Activated CD4-positive, alpha-beta T cell treated with anti-CD3 and anti-CD28 coated beads for 24 hours (primary cell): ENCODE measurements around the gene CYP2S1.
"Not testable (repeated sequence)": the region's sequence is repeated elsewhere in the genome, so short reads cannot be mapped to it uniquely, and the experiment has no call there.

Experiments used
- DNase-seq, 2 donors: peaks; one replicate each; pipeline ENCODE4 v3.0.0-alpha.2; 2020; ENCODE audit warnings: low read depth in 2 of 2

The CYP2S1 gene

DNA sequence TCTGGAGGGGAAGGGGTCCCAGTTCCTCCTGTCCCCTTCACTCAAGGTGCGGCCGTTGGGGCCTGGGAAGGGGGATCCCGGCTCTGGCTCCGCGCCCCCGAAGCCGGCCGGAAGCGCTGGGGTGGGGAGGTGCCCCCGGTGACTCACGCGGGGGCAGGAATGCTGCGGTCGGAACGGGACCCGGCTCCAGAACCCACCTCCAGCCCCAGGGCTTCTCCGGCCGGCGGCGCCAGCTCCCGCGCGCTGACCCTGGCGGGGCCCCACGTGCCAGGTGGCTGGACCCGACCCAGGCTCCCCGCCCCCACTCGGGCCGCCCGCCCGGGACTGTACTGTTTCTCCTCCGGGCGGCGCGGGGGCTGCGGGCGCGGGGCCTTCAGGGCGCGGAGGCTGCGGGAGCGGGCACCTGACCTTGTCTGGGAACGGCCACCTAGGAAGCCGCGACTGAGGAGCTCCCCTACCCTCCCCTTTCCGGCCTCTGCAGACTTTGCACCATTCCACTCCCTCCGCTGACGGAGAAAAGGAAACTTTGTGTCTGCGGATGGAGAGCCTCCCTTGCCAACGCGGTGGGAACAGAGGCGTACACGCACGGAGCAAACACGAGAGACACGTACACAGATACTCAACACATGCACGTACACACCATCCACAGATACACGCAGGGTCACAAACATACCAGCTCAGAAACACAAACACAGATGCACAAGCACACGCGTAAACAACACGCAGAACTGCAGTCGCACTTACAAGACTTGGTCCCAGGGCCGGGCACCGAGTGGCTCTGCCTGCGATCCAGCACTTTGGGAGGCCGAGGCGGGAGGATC is 33.2 kb downstream of the CYP2S1 start:
- DNase-seq = peak; percentile 14 to 25

DNA sequence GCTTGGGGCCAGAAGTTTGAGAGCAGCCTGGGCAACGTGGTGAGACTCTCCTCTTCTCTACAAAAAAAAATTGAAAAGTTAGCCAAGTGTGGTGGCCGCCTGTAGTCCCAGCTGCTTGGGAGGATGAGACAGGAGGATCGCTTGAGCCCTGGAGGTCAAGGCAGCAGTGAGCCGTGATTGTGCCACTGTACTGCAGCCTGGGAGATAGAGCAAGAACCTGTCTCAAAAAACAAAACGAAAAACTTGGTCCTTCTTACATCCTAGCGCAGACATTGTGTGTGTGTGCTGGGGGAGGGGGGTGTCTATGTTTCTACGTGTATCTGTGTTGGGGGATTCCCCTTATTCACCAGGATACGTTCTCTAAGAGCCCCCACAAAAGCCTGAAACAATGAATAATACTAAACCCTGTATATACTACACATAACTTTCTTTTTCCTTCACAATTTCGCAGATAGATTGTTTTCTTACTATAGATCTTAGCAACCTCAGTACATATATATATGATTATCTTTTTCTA is 33.9 kb downstream of the CYP2S1 start:
- no peak for DNase-seq

DNA sequence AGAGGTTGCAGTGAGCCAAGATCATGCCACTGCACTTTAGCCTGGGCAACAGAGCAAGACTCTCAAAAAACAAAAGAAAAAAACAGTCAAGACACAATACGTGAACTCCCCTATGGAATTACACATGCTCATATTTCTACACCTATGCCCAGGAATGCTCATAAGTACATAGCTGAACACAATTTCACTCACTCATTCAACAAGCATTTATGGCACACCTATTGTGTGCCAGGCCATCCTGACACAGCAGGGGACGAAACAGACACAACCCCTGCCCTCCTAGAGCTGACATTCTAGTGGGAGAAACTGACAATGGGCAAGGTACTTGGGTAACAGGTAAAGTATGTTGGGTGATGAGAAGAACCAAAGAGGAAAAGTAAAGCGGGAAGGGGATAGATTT is 35.5 kb downstream of the CYP2S1 start:
- no peak for DNase-seq

DNA sequence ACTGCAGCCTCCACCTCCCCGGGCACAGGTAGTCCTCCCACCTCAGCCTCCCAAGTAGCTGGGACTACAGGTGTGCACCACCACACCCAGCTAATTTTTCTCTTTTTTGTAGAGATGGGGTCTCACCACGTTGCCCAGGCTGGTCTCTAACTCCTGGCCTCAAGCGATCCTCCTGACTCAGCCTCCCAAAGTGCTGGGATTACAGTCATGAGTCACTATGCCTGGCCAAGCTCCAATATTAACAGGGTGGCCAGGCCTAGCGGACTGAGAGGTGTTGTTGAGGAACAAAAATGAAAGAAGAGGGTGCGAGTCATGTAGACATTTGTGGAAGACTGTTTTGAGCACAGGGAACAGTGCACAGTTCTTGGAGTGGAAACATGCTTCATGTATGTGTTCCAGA is 36.3 kb downstream of the CYP2S1 start:
- not testable (repeated sequence) for DNase-seq

DNA sequence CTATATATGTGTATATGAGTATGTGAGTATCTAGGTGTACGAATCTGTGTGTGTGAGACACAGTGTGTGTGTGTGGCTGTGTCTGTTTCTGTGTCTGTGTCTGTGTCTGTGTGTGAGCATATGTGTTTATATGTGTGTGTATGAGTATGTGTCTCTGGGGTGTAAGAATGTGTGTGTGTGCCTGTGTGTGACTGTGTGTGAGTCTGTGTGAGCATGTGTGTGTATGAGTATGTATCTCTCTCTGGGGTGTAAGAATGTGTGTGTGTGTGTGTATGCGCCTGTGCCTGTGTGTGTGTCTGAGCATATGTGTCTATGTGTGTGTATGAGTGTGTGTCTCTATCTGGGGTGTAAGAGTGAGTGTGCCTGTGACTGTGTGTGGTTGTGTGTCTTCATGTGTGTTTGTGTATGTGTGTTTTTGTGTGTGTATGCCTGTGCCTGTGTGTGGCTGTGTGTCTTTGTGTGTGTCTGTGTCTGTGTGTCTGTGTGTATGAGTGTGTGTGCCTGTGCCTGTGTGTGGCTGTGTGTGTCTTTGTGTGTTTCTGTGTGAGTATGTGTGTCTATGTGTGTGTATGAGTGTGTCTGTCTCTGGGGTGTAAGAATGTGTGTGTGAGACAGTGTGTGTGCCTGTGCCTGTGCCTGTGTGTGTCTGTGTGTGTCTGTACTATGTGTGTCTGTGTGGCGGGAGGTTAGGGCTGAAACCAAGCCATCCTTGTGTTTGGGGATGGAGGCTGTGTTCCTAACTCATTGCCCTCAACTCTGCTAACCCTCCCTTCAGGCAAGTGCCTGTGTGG is 37.2 kb downstream of the CYP2S1 start:
- DNase-seq = no peak

DNA sequence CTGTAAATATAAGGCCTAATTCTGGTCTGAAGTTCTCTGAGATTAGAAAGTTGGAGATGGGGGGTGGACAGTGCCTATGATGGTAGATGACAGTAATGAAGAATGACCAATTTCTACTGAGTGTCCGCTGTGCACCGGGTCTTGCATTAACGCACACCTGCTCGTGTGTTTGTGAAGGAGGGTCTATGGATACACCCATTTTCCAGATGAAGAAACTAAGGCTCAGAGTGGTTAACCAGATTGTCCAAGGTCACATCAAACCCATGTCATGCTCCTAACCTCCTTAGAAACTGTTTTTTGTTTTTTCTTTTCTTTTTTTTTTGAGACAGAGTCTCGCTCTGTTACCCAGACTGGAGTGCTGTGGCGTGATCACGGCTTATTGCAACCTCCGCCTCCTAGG is 39.7 kb downstream of the CYP2S1 start:
- no peak for DNase-seq

DNA sequence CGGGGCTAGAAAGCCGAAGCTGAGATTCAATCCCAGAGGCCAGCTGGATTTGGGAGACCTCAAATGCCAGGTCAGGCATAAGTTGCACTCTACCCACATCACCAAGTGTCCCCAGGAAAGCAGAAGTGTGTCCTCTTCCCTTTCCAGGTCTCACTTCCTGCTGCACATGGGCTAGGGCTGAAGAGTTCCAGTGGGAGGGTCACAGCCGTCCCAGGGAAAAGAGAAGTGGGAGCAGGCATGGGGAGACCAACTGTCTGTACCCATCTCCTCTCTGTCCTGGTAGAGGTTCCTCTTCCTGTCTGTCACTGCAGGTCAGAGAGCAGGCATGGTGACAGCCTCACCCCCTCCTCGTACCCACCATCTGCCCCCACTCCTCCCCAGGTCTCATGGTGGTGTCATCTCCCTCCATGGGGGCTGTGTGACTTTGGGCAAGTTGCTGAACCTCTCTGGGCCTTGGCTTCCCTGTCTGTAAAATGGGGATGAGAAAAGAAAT is 40.8 kb downstream of the CYP2S1 start:
- DNase-seq = no peak

DNA sequence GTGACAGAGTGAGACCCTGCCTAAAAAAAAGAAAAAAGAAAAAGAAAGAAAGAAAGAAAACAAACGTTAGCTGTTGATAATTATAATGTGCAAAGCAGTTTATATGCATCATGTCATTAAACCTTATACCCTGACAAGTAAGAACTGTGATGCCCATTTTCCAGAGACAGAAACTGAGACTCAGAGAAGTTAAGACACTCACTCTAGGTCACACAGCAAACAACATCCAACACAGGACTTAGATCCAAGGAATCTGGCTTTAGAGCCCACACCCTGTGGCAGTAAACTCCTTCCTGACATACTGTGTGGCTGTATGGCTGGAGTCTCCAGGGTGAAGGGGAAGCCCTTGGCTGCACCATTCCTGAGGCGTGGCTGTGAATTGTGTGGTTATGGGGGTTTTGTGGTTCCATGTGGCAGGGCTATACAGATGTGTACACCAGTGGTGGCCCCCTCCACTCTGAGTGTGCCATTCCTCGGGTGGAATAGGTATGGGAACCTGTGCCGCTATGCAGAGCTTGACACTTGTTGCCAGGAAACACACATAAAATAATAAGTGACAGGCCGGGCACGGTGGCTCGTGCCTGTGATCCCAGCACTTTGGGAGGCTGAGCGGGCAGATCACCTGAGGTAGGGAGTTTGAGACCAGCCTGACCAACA is 41.6 kb downstream of the CYP2S1 start:
- no peak for DNase-seq

DNA sequence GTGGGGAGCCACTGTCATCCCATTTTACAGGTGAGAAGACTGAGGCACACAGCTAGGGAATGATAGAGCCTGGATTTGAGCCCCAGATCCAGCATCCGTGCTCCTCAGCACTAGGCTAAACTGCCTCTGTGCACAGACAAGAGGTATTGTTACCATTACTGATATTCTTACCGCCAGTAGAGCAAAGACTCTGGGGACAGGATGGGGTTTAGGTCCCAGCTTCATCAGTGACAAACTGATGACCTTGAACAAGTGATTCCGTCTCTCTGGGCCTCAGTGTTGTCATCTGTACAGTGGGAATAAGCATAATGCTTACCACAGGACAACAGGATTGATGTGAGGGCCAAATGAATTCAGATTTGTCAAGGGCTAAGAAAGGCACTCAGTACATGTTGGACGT is 42.5 kb downstream of the CYP2S1 start:
- no peak for DNase-seq

DNA sequence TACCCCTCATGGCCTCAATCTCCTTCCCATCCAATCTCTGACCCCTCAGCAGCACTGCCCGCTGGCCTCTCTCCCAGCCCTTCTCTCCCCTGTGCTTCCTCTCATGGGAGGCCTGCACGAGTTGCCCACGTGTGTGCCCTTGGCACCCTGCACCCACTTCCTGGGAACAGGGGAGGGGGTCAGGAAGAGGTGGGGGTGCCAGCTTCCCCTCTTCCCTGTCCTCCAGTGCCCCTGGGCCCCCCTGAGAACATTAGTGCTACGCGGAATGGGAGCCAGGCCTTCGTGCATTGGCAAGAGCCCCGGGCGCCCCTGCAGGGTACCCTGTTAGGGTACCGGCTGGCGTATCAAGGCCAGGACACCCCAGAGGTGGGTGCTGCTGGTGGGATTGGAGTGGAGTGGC is 45.2 kb downstream of the CYP2S1 start:
- DNase-seq = no peak

DNA sequence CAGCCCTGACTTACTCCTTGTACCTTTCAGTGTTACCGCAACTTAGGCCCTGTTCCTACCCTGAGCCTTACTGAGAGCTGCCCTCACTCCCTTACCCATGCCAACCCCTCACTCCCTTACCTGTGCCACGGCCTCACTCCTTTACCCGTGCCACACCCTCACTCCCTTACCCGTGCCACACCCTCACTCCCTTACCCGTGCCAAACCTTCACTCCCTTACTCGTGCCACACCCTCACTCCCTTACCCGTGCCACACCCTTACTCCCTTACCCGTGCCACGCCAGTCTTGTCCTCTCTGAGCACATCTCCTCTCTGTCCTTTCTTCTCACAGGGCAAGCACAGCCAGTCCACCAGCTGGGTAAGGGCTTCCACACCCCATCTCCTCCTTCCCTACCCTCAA is 46.3 kb downstream of the CYP2S1 start:
- DNase-seq = no peak

DNA sequence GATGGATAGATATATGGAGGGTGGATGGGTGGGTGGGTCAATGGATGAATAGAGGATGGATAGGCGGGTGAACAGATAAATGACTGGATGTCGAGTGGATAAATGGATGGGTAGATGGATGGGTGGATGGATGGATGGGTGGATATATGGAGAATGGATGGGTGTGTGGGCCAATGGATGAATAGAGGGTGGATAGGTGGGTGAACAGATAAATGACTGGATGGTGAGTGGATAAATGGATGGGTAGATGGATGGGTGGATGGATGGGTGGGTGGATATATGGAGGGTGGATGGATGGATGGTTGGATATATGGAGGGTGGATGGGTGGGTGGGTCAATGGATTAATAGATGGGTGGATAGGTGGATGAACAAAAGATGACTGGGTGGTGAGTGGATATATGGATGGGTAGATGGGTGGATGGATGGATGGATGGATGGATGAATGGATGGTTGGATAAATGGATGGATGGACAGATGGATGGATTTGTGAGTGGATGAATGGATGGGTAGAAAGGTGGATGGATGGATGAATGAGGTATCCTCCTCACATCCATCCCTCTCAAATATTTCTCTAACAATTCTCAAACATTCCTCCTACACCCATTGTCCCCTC is 47.0 kb downstream of the CYP2S1 start:
- DNase-seq = no peak

DNA sequence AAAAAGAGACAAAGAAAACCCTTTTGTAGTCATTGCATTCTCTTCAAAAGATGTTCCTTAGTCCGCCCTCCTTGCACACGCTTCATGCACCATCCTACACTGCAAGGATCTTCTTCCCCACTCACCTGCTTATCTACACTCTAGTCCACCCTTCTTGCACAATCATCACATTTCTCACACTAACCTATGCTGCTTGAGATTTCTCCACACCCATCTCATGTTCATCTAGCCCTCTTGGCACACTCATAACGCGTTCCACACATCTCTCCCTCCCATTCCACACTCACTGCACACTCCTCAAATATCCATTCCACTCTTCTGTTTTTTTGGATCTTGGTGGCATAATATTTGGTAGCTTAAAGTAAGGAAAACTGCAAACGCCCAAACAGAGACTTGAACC is 48.8 kb downstream of the CYP2S1 start:
- DNase-seq = no peak

DNA sequence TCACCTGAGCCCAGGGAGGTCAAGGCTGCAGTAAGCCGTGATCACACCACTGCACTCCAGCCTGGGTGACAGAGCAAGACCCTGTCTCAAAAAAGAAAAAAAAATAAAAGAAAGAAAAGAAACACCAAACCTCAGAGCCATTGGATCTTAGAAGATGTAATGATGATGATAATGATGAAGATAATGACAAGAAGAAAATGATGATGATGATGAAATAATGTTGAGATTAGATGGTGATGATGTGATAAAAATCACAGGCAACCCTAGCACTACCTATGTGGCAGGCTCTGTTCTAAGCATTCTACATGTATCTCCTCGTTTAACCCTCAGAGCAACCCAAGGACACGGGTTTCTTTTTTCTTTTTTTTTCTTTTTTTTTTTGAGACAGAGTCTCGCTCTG is 51.1 kb downstream of the CYP2S1 start:
- no peak for DNase-seq

DNA sequence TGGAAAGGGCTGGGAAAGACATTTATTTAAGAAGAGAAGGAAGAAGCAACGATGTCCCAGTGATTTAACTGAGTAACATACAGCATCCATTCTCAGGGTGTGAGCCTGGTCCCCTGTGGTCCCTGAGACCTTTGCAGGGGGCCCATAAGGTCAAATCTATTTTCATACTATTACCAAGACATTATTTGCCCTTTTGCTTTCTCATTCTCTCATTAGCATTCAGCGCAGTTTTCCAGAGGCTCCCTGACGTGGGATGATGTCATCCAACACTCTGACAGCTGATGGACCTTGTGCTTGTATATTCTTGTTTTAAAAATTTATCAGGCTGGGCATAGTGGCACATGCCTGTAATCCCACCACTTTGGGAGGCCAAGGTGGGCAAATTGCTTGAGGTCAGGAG is 52.8 kb downstream of the CYP2S1 start:
- DNase-seq = no peak

DNA sequence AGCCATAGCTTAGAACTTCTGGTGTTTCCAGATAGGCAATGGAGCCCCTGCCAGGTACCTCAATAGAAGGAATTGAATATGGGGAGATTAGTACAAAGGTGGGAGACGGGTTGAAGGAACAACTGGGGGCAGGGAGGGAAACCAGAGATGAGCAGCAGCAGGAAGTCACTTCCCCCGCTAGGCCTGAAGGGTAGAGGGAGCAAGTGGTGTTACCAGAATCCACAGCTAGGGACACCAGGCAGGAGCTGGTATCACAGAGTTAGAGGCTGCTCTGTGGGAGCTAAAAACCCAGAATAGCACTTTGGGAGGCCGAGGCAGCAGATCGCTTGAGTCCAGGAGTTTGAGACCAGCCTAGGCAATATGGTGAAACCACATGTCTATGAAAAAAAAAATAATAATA is 55.9 kb downstream of the CYP2S1 start:
- DNase-seq = no peak

DNA sequence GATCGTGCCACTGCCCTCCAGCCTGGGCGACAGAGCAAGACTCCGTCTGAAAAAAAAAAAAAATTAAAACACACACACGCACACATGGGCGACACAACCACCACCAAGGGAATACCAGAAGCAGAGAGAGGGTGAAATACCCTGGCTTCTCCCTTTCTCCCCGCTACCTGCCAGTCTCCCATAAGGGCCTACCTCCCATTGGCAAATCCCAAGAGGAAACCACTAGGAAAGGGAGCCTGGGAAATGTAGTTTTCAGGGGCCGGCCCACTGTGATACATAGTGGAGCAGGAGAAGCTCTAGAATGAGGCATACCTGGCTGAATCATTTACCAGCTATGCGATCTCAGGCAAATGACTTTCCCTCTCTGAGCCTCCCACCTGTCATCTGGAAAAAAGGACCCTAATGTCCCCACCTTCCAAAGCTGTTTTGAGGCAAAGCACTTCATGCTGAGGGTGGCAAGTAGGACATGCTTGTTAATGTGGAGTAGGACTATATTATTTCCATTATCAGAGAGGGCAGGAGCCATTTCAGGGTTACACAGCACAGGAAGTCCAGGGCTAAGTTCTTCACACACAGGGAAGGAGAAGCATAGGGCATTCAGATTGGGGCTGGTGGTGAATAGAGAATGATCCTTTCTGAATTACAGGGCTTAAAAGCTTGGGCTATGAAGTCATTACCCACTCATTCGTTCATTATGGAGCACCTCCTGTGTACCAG is 56.8 kb downstream of the CYP2S1 start:
- DNase-seq = no peak

DNA sequence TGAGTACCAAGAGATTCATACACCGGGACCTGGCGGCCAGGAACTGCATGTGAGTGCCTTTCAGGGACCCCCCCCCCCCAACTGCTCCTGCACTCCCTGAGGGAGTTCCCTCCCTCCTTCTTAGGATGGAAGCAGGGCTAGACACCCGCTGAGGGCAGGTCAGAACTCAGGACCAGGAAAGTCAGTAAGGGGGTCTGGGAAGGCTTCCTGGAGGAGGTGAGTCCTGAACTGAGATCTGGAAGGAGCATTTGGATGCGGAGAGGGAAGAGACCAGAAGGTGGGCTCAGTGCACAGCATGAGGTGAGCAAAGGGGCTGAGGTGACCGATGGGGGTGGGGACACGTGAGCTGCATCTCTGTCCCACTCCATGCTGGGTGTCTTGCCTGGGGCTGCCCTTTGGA is 60.6 kb downstream of the CYP2S1 start:
- no peak for DNase-seq

DNA sequence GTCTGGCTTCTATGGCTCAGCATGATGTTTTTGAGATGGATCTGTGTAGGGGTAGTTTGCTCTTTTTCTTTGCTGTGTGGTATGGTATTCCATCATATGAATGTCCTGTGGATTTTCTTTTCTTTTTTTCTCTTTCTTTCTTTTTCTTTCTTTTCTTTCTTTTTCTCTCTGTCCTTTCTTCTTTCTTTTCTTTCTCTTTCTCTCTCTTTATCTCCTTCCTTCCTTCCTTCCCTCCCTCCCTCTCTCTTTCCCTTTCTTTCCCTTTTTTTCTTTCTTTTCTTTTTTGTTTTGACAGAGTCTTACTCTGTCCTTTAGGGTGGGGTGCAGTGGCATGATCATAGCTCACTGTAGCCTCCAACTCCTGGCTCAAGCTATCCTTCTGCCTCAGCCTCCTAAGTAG is 62.2 kb downstream of the CYP2S1 start:
- no peak for DNase-seq
